ENCODE measurements around the gene ACAP3.
"Not testable (repeated sequence)": the region's sequence is repeated elsewhere in the genome, so short reads cannot be mapped to it uniquely, and the experiment has no call there.

Gene ACAP3

DNA sequence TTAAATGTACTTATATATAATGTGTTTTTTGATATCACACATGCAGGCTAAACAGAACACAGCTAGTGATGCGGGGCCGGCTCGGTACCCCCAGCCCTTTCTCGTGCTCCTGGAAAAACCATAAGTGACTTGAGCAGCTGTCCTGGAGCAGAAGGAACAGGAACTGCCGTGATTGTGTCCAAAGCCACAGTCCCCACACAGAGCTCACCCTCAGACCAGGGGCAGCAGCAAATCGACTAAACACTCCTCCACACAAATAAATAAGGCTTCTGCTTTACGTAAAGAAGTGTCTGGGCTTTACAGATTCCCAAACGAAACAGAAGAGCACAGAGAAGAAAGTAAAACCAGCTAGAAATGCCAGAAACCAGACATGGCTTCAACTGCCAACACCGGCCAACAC is 43.7 kb downstream of the ACAP3 start:
- no peak for DNase-seq

DNA sequence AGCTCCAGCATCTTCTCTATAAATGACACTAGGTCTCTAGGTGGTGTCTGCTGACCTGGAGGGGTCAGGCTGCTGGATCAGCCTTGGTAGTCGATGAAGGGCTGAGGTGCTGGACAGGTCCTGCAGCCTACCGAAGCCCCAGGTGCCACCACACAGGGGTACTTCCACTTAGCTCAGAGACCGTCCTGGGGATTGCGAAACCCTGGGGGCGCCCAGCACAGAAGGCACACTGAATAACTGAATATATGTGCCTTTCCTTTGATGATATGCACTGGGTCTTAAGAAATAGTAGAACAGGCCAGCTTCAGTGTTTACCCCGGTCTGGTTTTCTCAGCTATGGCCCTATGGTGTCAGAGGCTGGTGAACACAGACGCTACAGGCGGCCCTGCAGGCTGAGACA is 45.0 kb downstream of the ACAP3 start:
- DNase-seq: no peak

DNA sequence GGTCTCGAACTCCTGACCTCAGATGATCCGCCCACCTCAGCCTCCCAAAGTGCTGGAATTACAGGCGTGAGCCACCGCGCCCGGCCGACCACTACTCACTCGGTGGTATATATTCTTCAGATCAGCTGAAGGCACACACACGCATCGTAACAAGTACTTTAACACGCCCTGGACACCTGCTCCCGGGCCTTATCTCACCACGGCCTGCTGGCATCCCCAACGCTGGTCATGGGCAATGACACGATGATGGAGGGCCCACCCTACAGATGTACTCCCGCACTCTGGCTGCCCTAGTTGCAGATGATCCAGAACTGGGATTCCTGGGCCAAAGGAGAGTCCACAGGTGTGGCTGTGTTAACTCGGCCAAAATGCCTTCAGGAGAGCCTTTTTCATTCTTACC is 45.7 kb downstream of the ACAP3 start:
- DNase-seq: no peak

DNA sequence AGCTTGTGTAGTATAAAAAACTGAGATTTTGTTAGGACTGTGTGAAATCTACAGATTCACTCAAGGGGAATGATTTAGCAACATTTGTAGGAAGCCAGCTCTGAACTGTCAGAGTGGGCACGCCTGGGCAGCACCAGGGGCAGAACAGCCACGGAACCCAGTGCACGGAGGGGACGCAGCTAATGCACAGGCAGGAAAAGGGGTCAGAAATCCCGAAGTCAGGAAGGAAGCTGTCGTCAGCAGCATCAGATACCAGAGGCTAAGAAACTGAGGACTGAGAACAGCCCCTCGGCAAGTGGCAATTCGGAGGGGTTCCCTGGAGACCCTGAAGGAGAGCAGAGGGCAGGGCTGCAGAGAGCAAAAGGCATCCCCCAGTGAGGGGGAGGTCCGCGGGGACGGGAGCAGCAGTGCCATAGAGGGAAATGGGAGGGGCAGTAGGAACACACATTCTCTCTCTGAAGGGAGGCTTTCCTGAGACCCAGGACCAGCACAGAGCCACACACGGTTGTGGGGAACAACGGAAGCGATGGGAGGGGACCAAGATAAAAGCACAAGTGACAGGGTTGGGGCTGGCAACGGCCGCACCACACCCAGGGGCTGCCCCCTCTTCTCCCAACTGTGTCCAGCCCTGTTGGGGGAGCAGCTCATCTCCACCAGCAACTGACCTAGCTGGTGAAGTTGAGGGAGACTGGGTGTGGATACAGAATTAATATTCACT is 46.7 kb downstream of the ACAP3 start:
- DNase-seq: no peak

DNA sequence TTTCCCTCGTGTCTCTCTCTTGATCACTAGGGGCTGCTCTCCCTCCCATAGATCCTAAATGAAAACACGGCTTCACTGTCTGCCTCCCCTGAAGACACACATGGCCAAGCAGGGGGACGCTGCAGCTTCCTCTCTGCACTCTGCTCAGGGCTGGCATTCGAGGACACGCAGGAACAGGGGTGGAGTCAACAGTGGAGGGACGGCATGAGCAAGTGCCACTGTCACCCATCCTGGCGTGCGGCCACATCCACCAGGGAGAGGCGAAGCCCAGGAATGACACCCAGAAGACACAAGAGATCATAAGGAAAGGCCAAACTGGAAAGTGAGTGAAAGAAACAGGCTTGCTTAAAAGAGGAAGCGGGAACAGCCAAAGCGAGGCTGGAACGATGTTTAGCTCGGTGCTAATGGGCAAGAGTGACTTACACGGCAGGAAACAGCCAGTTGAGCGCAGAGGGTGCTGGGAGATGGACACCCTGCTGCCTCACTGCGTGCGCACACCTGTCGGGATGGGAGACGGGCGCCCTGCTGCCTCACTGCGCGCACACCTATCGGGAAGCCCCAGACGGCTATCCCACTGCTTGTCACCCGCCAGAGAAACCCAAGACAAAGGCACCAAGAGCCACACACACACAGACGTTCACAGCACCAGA is 47.7 kb downstream of the ACAP3 start:
- DNase-seq: no peak

DNA sequence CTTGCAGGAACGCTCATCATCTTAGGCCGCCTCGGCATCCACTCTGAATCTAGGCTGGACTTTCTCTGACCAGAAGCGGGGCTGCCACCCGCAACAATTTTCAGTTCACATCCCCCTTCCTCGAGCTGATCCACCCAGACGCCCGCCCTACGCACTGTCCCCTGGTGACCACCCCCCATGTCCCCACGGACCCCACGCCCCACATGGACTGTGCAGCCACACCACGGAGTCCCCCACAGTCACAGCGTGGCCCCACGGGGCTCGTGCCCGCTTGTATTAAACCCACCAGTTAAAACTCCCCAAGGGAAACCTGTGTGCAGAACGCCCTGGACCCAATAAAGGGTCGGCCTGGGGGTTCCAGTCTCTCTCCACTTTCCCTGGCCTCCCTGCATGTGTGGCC is 48.2 kb downstream of the ACAP3 start:
- no peak for DNase-seq

DNA sequence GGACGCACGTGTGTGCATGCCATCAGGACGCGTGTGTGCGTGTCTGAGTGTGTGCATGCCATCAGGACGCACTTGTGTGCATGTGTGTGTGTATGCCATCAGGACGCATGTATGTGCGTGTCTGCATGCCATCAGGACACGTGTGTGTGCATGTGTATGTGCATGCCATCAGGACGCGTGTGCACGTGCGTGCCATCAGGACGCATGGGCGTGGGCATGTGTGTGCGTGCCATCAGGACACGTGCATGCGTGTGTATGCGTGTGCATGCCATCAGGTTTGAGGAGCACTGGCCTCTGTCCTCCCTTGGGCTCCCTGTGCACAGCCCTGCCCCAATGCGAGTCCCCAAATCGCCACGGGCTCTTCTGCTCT is 48.6 kb downstream of the ACAP3 start:
- DNase-seq: no peak

DNA sequence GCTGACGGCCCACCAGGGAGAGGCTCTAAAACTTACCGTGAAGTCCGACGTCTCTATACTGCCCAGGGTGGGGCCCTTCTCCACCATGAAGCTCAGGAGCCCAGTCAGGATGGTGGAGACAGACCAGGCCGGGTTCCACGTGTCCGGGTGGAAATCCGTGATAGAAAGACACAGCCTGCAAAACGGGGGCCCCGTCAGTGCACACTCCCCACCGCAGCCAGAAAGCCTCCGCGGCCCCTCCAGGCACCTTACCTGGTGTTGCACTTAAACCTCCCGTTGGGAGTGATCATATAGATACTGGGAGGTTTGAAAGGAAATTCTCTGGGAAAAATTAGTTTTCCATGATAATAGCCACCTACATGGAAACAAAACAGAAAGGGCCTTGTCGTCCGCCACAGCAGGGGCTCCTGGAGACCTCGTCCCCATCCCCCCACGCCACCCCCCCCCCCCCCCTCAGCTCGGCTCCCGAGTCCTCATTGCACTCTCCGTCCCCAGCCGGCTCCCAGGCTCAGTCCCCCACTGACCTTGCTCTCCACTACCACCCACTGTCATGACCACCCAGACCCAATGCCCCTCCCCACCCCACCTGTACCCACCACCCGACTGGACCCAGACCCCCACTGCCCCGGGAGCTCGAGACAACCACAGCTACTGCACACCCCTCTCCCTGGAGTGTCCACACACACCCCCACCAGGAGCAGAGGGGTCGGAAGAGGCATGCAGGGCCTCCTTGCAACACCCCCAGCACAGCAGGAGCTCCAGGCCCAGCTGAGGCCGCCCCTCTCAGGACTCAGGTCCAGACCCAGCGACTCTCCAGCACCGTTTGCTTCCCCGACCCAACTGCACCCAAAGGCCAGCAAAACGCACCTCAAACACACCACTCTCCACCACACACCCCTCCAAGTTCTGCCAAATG is 50.5 kb downstream of the ACAP3 start:
- DNase-seq: no peak

DNA sequence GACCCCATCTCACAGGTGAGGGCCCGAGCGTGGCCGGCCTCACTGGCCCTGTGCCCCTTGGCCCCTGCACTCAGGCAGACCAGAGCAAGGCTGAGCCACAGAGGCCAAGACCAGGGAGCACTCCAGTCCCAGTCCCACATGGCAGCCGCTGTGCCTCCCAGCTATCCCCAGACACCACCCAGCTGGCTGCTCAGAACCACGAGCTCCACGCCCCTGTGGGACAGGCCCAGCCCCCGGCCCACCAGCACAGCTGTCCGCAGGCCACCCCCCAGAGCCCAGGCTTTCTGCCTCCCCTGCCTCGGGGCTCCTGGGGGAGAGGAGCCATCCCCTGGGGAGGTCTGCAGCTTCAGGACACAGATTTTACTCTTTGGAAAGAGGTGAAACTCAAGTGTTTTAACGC is 52.1 kb downstream of the ACAP3 start:
- no peak for DNase-seq

DNA sequence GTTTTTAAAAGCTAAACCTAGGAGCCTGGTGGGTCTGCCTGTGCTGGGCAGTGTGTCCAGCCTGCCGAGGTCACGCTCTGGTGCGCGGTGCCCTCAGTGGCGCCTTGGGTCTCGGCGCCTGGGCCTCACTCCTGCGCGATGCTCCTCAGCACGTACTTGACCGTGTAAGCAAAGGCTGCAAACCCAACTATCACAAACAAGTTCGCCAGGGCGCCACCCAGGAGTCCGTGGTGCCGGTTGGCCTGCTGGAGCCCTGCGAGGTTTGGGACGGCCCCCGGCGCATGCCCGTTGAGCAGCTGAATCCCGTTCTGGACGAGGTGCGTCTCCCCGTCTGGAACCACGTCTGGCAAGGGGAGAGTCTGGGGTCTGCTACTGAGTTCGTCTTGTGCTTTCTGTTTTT is 52.7 kb downstream of the ACAP3 start:
- no peak for DNase-seq

DNA sequence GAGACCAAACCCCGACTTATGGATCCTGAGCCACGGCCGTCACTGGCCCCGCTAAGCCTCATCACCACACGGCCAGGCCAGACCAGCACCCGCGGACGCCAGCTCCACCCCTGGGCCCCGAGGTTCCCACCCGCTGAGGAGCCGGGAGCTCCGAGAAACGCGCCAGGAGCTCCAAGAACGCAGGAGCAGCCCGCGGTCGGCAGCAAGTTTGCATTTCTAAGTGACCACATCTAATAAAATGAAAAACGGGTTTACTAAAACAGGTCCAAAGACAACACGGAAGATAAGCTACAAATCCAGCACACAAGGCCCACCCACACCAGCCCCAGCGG is 53.1 kb downstream of the ACAP3 start:
- no peak for DNase-seq

DNA sequence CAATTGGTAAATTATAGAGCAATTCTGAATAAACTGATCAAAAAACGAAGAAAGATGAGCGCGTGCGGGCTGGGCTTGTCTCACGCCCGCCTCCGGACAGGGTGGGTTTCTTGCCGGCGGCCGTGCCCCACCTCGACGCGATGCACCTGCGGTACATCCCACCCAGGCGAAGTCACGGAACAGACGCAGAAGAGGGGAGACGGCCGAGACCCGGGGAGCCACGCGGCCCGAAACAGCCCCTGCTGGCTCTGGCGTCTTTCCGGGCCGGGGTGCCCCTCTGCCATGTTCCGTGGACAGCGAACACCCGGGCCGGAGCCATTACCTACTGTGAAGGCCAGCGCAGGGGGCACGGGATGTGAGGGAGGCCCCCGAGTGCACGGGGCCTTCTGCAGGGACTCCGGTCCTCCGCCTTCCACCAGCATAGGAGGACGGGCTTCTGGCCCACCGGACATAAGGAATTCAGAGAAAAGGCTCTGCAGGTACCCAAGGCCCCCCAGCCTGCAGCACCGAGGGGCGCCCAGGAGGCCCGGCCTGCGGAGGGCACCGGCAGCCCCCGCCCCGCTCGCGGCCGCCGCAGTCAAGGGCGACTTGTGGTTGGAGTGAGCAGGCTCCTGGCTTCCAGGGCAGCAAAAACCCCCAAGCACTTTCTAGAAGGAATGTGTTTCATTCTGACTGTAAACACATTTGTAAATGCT is 53.6 kb downstream of the ACAP3 start:
- DNase-seq: no peak

DNA sequence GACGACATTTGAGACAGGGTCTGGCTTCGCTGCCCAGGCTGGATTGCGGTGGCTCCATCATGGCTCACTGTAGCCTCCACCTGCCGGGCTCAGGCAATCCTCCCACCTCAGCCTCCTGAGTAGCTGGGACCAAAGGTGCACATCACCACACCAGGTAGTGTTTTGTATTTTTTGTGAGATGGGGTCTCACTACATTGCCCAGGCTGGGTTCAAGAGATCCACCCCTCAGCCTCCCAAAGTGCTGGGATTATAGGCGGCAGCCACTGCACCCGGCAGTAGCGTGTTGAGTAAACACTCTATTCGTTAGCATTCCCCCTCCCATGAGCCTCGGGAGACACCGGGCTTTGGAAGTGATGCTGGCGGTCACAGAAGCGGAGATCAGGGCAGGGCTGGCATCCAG is 54.4 kb downstream of the ACAP3 start:
- no peak for DNase-seq

DNA sequence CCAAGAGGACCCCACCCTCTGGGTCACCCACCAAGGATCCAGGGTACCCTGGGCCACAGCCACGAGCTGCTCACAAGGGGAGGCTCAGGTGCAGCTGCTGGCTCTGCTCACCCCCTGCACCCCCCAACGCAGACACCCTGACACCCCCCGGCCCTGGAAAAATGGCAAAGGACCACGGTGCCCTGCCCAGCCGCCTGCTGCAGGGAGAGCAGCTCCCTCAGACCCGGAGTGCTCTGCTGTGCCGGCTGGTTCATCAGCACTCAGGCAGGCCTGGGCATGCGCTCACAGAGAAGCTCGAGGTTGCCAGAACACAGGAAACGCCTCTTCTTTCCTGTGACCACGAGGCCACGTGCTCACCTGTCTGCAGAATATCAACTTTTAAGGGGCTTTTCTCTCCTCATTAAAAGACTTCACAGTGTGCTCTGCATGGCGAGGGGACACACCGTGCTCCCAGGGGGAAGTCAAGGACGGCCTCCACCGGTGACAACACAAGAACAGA is 56.9 kb downstream of the ACAP3 start:
- DNase-seq: no peak

DNA sequence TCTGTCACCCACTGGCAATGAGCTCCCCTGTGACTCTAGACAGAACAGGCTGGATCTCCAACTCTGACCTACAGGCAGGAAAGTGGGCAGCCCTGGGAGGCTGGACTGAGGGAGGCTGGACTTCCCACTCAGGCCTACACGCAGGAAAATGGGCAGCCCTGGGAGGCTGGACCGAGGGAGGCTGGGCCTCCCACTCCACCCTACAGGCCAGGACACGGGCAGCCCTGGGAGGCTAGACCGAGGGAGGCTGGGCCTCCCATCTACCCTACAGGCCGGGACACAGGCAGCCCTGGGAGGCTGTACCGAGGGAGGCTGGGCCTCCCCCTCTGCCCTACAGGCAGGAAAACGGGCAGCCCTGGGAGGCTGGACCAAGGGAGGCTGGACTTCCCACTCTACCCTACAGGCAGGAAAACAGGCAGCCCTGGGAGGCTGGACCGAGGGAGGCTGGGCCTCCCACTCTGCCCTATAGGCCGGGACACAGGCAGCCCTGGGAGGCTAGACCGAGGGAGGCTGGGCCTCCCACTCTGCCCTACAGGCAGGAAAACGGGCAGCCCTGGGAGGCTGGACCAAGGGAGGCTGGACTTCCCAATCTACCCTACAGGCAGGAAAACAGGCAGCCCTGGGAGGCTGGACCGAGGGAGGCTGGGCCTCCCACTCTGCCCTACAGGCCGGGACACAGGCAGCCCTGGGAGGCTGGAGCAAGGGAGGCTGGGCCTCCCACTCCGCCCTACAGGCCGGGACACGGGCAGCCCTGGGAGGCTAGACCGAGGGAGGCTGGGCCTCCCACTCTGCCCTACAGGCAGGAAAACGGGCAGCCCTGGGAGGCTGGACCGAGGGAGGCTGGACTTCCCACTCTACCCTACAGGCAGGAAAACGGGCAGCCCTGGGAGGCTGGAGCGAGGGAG is 59.5 kb downstream of the ACAP3 start:
- not testable (repeated sequence) for DNase-seq

DNA sequence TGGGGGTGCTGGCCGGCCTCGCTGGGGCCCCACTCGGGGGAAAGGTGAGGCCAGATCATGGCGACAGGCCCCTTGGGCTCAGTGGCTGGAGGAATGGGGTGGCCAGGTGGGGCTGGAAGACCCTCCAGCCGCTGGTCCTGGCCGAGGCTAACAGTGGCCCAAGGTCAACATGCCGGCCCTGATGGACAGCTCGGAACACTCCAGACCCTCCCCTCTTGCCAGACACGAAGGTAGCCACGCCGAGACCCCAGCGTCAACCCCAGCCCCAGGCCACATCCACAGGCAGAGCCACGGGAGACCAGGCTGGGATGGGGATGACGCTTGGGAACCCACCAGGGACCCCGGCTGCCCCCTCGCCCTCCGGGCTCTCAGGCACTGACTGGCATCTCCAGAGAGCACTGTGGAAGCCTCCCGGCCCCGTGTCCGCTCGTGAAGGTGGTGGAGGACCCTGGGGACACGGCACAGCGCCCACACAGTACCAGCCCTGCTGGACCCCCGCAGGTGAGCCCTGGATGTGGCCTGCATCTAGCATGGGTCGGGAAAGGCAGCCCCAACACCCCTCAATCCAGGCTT is 60.3 kb downstream of the ACAP3 start:
- peak; percentile 36 for DNase-seq

DNA sequence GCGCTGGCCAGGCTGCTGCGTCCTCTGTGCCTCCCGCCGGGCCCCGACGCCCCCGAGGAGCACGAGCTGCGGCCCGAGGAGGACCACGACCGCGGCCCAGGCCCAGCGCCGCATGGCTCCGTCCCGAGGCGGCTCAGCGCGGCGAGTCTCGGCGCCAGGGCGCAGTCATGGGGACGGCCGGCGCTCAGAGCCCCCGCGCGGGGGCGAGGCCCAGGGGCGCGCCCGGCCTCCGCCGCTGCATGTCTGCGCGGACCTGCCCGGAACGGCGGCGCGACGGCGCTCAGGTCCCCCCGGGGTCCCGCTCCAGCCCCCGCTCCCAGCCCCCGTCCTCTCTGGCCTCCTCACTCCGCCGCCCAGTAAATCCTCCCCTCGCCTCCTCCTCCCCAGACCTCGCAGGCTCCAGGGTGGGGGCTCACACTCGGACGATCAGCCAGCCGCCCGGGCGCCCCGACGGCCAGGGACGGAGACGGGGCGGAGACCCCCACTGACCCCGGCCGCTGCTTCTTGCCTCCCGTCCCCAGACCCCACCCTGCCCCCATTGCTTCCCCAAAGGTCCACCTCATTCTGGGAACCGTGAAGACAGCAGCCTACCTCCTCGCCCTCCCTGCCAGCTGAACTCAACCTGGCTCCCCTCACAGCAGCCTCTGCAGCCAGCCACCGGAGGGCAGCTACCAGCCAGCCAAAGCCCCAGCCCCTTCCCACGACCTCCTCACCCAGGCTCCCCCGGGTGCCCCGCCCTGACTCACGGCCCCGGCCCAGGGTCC is 61.0 kb downstream of the ACAP3 start, which contains the start of gene C1QTNF12:
Gene C1QTNF12 (minus strand): TSS at position 146 of the 764 bp plus-strand sequence. CDS start 32 bp downstream, at position 114.
- DNase-seq: peak; percentile 40

DNA sequence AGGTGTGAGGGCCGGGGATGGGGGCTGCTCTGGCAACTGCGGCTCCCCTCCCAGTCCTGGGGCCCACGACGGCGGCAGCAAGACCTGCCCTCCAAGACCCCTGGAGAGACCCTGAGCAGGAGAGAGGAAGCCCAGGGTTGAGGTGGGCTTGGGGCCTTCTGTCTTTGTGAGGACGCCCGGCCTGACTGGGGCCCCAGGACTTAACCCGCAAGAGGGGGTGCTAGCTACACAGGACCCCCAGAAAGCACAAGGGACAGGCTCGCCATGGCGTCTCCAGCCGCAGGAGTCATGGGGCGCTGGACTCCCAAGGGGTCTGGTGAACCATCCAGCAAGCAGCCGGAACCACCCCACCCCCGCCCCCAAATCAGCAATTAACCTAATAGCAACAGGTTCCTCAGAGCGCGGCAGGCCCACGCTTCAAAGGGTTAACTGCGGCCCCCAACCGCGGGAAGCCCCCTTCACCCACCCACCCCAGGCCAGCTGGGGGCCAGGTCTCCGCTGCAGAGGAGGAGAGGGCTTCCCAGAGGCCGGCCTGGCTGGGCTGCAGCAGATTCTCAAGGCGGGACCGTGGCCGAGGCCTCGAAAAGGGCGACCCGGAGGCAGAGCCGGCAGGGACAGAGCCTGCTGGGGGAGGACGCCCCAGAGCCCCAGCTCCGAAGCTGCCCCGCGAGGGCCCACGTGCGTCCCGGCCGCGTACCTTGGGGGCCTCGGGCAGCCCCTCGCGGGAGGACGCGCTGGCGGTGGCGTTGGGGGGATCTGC is 61.7 kb downstream of the ACAP3 start:
- peak; percentile 65 for DNase-seq

DNA sequence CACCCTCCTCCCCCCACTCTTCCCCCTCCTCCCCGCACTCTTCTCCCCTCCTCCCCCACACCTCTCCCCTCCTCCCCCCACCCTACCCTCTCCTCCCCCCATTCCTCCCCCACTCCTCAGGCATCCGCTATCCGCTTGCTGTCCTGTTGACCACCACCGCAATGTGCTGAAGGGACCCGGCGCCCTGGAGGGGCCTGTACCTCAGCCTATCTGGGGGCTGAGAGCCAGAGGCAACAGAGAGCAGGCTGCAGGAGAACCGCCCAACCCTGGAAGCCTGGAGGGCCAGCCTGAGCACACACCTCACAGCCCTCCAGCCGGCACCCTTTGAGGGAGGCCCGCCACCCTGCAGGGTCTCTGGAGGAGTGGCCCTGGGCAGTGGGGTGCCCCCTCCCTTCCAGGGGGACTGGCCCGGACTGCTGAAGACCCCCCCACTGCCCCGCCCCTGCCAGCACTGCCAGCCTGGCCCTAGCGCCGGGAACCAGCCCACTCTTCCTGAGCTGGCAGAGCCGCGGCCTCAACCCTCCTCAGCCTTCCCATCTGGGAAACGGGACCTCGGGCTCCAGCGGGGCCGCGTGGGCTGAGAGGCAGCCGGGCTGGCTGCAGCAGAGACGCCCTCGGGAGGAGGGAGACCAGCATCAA is 62.4 kb downstream of the ACAP3 start:
- no peak for DNase-seq

Measured in right kidney (tissue), 1 donor.